Measurements from ENCODE around the gene GABRB2. TPM values are rescaled to one million over a fixed set of nuclear protein-coding genes. Genes with fewer than 3 reads are reported as not detected.

Gene GABRB2
- total and polyA plus RNA-seq, 2 of the 13 experiments (the other 11 are each of a cell fraction or from before 2014, with no cell fraction given) = 0.01 TPM; not detected in 1

DNA sequence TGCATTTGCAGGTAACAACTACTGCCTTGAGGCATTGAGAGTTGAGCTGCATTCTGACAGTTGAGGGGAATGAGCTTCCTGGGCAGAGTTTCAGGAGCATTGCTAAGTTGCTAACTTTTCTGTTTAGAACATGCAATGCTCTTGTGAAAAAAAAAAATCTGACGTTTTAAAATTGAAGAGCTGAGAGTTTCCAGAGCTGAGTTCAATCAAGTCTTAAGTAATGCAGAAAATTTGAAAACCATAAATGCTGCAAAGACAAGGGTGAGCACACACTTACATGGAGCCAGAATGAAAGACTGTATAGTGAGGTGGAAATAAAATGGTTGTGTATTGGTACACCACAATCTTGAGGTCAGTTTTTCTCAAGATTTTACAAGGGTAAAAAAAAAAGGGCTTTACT is 166.0 kb downstream of the GABRB2 start:
- Histone ChIP-seq H3K79me2 (ENCODE audit: insufficient read depth, low read length) (no peaks in the 10 kb centered on the region), H4K20me1 (ENCODE audit: insufficient read depth, low read length) (no peaks in the 10 kb centered on the region), H3K27ac (ENCODE audit: extremely low read length, insufficient read depth, low read length) (no peak overlapping the region), H3K4me1 (ENCODE audit: insufficient read depth, low read length) (no peaks in the 10 kb centered on the region), H2AFZ (ENCODE audit: low read length) (no peak overlapping the region), H3K36me3 (replicated peaks in 1 of 2; ENCODE audit: control insufficient read depth in 1 of 2, insufficient read depth in 2 of 2, low read length in 2 of 2) (no peaks in the 10 kb centered on the region), H3K9me3 (ENCODE audit: low read length) (no peaks in the 10 kb centered on the region), H3K4me2 (ENCODE audit: low read depth, low read length) (no peak overlapping the region), H3K4me3 (replicated peaks in 1 of 3; ENCODE audit: insufficient read depth in 1 of 3, low read depth in 2 of 3, low read length in 3 of 3) (no peak overlapping the region), H3K27me3 (ENCODE audit: control insufficient read depth in 1 of 2, insufficient read depth in 2 of 2, low read length in 2 of 2) (no peaks in the 10 kb centered on the region), H3K9ac (ENCODE audit: insufficient read depth, low read depth, low read length) (no peak overlapping the region)
- ChIA-PET CTCF (ENCODE audit: low intra/inter-chr PET ratio, low total read pairs) (no interaction called here), POLR2A (no interaction called here)
- 0% methylated on average over 1 of the region's 1 CpG for WGBS (ENCODE audit: low lambda C conversion rate)
- in situ Hi-C loops (cut with HindIII; ENCODE audit: extremely low pct_ligation_motif_present, low pct_unique_long_range_greater_than_20kb) = no loop called here
- no TSS peak for BruUV-seq (replicated peaks)
- intact Hi-C loops (cut with micrococcal nuclease; ENCODE audit: unreplicated experiment) = no loop called here
- DNase-seq (ENCODE audit: low spot score) (no peak), FAIRE-seq (no peak), ATAC-seq (no peak)
- TF ChIP-seq HOXA3 (CRISPR knock-in tag; IDR thresholded peaks at IDR 0.05) (no peak), NFRKB (IDR thresholded peaks at IDR 0.05) (no peak), HDAC2 (CRISPR knock-in tag; IDR thresholded peaks at IDR 0.05) (no peak), ZNF331 (CRISPR knock-in tag; IDR thresholded peaks at IDR 0.05) (no peak), ZNF572 (CRISPR knock-in tag; IDR thresholded peaks at IDR 0.05) (no peak), MTF1 (CRISPR knock-in tag; IDR thresholded peaks at IDR 0.05) (no peak), ZNF17 (CRISPR knock-in tag; IDR thresholded peaks at IDR 0.05) (no peak)
- TF ChIP-seq, protein P1, sequence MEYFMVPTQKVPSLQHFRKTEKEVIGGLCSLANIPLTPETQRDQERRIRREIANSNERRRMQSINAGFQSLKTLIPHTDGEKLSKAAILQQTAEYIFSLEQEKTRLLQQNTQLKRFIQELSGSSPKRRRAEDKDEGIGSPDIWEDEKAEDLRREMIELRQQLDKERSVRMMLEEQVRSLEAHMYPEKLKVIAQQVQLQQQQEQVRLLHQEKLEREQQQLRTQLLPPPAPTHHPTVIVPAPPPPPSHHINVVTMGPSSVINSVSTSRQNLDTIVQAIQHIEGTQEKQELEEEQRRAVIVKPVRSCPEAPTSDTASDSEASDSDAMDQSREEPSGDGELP (IDR thresholded peaks at IDR 0.05; ENCODE audit: borderline replicate concordance, low read depth) = no peak

GRCh38 chr5:161378701-161379100 is 167.8 kb downstream of the GABRB2 start:
- ATAC-seq (no peak), DNase-seq (ENCODE audit: low spot score) (no peak), FAIRE-seq (no peak)
- Histone ChIP-seq H3K79me2 (ENCODE audit: insufficient read depth, low read length) (no peaks in the 10 kb centered on the region), H3K27me3 (ENCODE audit: control insufficient read depth in 1 of 2, insufficient read depth in 2 of 2, low read length in 2 of 2) (no peaks in the 10 kb centered on the region), H3K36me3 (replicated peaks in 1 of 2; ENCODE audit: control insufficient read depth in 1 of 2, insufficient read depth in 2 of 2, low read length in 2 of 2) (no peaks in the 10 kb centered on the region), H3K4me1 (ENCODE audit: insufficient read depth, low read length) (no peaks in the 10 kb centered on the region), H3K9me3 (ENCODE audit: low read length) (no peaks in the 10 kb centered on the region), H2AFZ (ENCODE audit: low read length) (no peak overlapping the region), H3K4me3 (replicated peaks in 1 of 3; ENCODE audit: insufficient read depth in 1 of 3, low read depth in 2 of 3, low read length in 3 of 3) (no peak overlapping the region), H4K20me1 (ENCODE audit: insufficient read depth, low read length) (no peaks in the 10 kb centered on the region), H3K27ac (ENCODE audit: extremely low read length, insufficient read depth, low read length) (no peak overlapping the region), H3K9ac (ENCODE audit: insufficient read depth, low read depth, low read length) (no peak overlapping the region), H3K4me2 (ENCODE audit: low read depth, low read length) (no peak overlapping the region)
- intact Hi-C loops (cut with micrococcal nuclease; ENCODE audit: unreplicated experiment) (no loop called here), in situ Hi-C loops (cut with HindIII; ENCODE audit: extremely low pct_ligation_motif_present, low pct_unique_long_range_greater_than_20kb) (no loop called here)
- BruUV-seq (replicated peaks) = no TSS peak
- ChIA-PET POLR2A (no interaction called here), CTCF (ENCODE audit: low intra/inter-chr PET ratio, low total read pairs) (no interaction called here)
- 0% methylated on average over 1 of the region's 1 CpG for WGBS (ENCODE audit: low lambda C conversion rate)
- no peak for TF ChIP-seq HIVEP1 (CRISPR knock-in tag; IDR thresholded peaks at IDR 0.05)
- no peak for TF ChIP-seq NKX3-1 (CRISPR knock-in tag; IDR thresholded peaks at IDR 0.05)
- TF ChIP-seq PLRG1 (conservative IDR thresholded peaks at IDR 0.05) = no peak
- no peak for TF ChIP-seq BHLHE40 (IDR thresholded peaks at IDR 0.05; ENCODE audit: low read length)
- no peak for TF ChIP-seq HDAC2 (CRISPR knock-in tag; IDR thresholded peaks at IDR 0.05)
- TF ChIP-seq, protein P2, sequence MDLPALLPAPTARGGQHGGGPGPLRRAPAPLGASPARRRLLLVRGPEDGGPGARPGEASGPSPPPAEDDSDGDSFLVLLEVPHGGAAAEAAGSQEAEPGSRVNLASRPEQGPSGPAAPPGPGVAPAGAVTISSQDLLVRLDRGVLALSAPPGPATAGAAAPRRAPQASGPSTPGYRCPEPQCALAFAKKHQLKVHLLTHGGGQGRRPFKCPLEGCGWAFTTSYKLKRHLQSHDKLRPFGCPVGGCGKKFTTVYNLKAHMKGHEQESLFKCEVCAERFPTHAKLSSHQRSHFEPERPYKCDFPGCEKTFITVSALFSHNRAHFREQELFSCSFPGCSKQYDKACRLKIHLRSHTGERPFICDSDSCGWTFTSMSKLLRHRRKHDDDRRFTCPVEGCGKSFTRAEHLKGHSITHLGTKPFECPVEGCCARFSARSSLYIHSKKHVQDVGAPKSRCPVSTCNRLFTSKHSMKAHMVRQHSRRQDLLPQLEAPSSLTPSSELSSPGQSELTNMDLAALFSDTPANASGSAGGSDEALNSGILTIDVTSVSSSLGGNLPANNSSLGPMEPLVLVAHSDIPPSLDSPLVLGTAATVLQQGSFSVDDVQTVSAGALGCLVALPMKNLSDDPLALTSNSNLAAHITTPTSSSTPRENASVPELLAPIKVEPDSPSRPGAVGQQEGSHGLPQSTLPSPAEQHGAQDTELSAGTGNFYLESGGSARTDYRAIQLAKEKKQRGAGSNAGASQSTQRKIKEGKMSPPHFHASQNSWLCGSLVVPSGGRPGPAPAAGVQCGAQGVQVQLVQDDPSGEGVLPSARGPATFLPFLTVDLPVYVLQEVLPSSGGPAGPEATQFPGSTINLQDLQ (CRISPR knock-in tag; IDR thresholded peaks at IDR 0.05) = no peak
